ENCODE results near the gene POMT2. TPM values are rescaled to one million over a fixed set of nuclear protein-coding genes. Genes with fewer than 3 reads are reported as not detected.

The POMT2 gene
- polyA plus RNA-seq, 1 of the 3 experiments (the other 2 are of a cell fraction) = 19.9 TPM

DNA sequence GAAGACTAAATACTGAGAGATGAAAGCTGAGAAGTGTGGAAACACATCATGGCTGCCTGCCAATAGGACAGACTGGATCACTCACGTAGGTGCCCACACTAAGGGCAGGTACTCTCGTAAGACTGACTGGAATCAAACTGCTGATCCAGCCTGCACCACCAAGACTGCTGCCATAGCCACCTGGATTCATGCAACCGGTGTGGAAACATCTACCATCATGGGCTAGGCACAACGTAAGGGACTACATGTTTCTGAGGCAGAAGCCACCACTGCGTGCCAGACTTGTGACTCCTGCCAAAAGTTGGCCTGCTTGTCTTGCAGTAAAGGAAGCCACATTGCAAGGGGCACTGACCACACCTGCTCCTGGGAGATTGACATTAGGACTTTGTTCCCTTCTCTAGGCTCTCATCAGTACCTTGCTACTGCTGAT is 3.8 kb downstream of the POMT2 start:
- Histone ChIP-seq H3K4me1 (ENCODE audit: control insufficient read depth in 1 of 2, insufficient read depth in 2 of 2, low read depth in 1 of 2, low read length in 1 of 2) (peaks cover 7 to 25% of the 10 kb centered on the region in 2 experiments; a peak in 3 of 4 replicates), H4K20me1 (ENCODE audit: insufficient read depth) (peaks cover 9% of the 10 kb centered on the region), H3K9me2 (no peaks in the 10 kb centered on the region), H3K79me2 (ENCODE audit: insufficient read depth) (peaks cover 41% of the 10 kb centered on the region), H2AFZ (ENCODE audit: low read depth) (no peak overlapping the region), H3K27me3 (ENCODE audit: insufficient read depth) (no peaks in the 10 kb centered on the region), H3K9me3 (no peaks in the 10 kb centered on the region), H3K36me3 (replicated peaks in 1 of 2; ENCODE audit: control insufficient read depth in 1 of 2, insufficient read depth in 2 of 2, low read length in 1 of 2) (no peaks in the 10 kb centered on the region), H3K27ac (ENCODE audit: low read depth in 2 of 2, low read length in 1 of 2) (no peak overlapping the region), H3K4me3 (ENCODE audit: low read depth in 2 of 2, low read length in 1 of 2) (no peak overlapping the region), H3K4me2 (no peak overlapping the region), H3F3A (replicated peaks; ENCODE audit: insufficient read depth) (peaks cover 3% of the 10 kb centered on the region), H3K9ac (no peak overlapping the region)
- ChIA-PET CTCF (interaction anchor here (0.8 to 8.0 kb wide), 20 partner anchors 10 to 444 kb away, joined by 3 to 143 read pairs (median 6); partner anchors contain the start of gene ZDHHC22), POLR2A (interaction anchor here (0.8 kb wide), 1 partner anchor 60 kb away, joined by 4 read pairs; the partner anchor contains the start of genes SAMD15 and TMED8)
- no peak for DNase-seq
- TF ChIP-seq, protein P1, sequence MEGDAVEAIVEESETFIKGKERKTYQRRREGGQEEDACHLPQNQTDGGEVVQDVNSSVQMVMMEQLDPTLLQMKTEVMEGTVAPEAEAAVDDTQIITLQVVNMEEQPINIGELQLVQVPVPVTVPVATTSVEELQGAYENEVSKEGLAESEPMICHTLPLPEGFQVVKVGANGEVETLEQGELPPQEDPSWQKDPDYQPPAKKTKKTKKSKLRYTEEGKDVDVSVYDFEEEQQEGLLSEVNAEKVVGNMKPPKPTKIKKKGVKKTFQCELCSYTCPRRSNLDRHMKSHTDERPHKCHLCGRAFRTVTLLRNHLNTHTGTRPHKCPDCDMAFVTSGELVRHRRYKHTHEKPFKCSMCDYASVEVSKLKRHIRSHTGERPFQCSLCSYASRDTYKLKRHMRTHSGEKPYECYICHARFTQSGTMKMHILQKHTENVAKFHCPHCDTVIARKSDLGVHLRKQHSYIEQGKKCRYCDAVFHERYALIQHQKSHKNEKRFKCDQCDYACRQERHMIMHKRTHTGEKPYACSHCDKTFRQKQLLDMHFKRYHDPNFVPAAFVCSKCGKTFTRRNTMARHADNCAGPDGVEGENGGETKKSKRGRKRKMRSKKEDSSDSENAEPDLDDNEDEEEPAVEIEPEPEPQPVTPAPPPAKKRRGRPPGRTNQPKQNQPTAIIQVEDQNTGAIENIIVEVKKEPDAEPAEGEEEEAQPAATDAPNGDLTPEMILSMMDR (IDR thresholded peaks at IDR 0.05) = no peak
- no peak for TF ChIP-seq GABPA (IDR thresholded peaks at IDR 0.05; ENCODE audit: low read depth)
- no peak for TF ChIP-seq CHD2 (IDR thresholded peaks at IDR 0.05; ENCODE audit: low read length, partially characterized antibody)
- TF ChIP-seq EP300 (IDR thresholded peaks at IDR 0.05; ENCODE audit: borderline replicate concordance in 1 of 2, low read depth in 1 of 2, low read length in 1 of 2) = no peak
- TF ChIP-seq MXI1 (IDR thresholded peaks at IDR 0.05; ENCODE audit: low read depth, low read length) = no peak
- no peak for TF ChIP-seq TCF12 (IDR thresholded peaks at IDR 0.05)
- TF ChIP-seq NFIC (IDR thresholded peaks at IDR 0.05; ENCODE audit: borderline replicate concordance) = no peak
- 41% methylated on average over 2 of the region's 5 CpGs for WGBS (ENCODE audit: low lambda C conversion rate)

DNA sequence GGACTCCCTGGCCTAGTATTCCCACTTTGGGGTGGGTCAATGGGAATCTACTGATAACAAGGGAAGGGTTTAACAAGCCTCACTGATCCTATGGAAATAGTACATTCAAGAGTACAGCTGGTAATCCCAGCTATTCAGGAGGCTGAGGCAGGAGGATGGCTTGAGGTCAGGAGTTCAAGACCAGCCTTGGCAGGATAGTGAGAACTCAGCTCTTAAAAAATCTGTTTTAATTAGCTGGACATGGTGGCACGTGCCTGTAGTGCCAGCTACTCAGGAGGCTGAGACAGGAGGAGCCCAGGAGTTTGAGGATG is 4.5 kb downstream of the POMT2 start:
- POLR2A ChIA-PET = interaction anchor here (0.8 to 0.9 kb wide), 2 partner anchors 12 to 61 kb away, joined by 4 read pairs; partner anchors contain the start of genes SAMD15 and TMED8
- H4K20me1 ChIP-seq (ENCODE audit: insufficient read depth) = peaks cover 9% of the 10 kb centered on the region
- peaks cover 3% of the 10 kb centered on the region for H3F3A ChIP-seq (replicated peaks; ENCODE audit: insufficient read depth)
- H2AFZ ChIP-seq (ENCODE audit: low read depth) = no peak overlapping the region
- peaks cover 7 to 25% of the 10 kb centered on the region in 2 experiments; a peak in 3 of 4 replicates for H3K4me1 ChIP-seq (ENCODE audit: control insufficient read depth in 1 of 2, insufficient read depth in 2 of 2, low read depth in 1 of 2, low read length in 1 of 2)
- 0% methylated on average over 1 of the region's 1 CpG for WGBS (ENCODE audit: low lambda C conversion rate)
- no peaks in the 10 kb centered on the region for H3K27me3 ChIP-seq (ENCODE audit: insufficient read depth)
- TF ChIP-seq EP300 (IDR thresholded peaks at IDR 0.05; ENCODE audit: borderline replicate concordance in 1 of 2, low read depth in 1 of 2, low read length in 1 of 2) (no peak), EZH2phosphoT487 (IDR thresholded peaks at IDR 0.05; ENCODE audit: borderline replicate concordance, low read depth) (no peak)
- CTCF ChIA-PET = interaction anchor here (0.6 to 8.0 kb wide), 56 partner anchors 9 to 504 kb away, joined by 3 to 143 read pairs (median 4); partner anchors contain the start of genes NGB, TMEM63C and ZDHHC22
- no peak overlapping the region for H3K9ac ChIP-seq
- no peaks in the 10 kb centered on the region for H3K9me2 ChIP-seq
- peaks cover 41% of the 10 kb centered on the region for H3K79me2 ChIP-seq (ENCODE audit: insufficient read depth)
- no peak overlapping the region for H3K4me2 ChIP-seq
- DNase-seq = no peak
- H3K36me3 ChIP-seq (replicated peaks in 1 of 2; ENCODE audit: control insufficient read depth in 1 of 2, insufficient read depth in 2 of 2, low read length in 1 of 2) = peaks cover 2% of the 10 kb centered on the region in 2 experiments
- no peaks in the 10 kb centered on the region for H3K9me3 ChIP-seq
- H3K4me3 ChIP-seq (ENCODE audit: low read depth in 2 of 2, low read length in 1 of 2) = no peak overlapping the region; a peak in 1 of 4 replicates
- no peak overlapping the region for H3K27ac ChIP-seq (ENCODE audit: low read depth in 2 of 2, low read length in 1 of 2)

Measured in SK-N-SH (cell line).